HL-60 (cell line): ENCODE measurements around the gene CELF5.

Source experiments
- DNase-seq, 2 experiments: peaks; one replicate each; pipeline ENCODE4 v3.0.0-alpha.2; 2010 to 2020; ENCODE audit warnings: low read depth in 1 of 2, low spot score in 1 of 2
- H3K27ac ChIP-seq: fragments of 250-450 bp; sonication (Bioruptor Pico); replicated peaks from 2 replicates; pipeline ENCODE4 v1.5.1; 2020; ENCODE audit warnings: mild to moderate bottlenecking, moderate library complexity
- H3K27me3 ChIP-seq: fragments of 250-450 bp; sonication (Bioruptor Pico); 2 replicates; pipeline ENCODE4 v1.5.1; 2021; ENCODE audit warnings: mild to moderate bottlenecking, moderate library complexity; ENCODE audit not compliant: insufficient read depth, poor library complexity, severe bottlenecking
- H3K4me3 ChIP-seq: replicated peaks from 2 replicates; pipeline ENCODE4 v1.5.1; 2011; ENCODE audit warnings: mild to moderate bottlenecking, control low read depth, low read length; ENCODE audit not compliant: insufficient read depth
- GABPA ChIP-seq: IDR thresholded peaks from 2 replicates; pipeline ENCODE4 v1.6.1; 2012; ENCODE audit warnings: low read depth
- POLR2AphosphoS5 ChIP-seq: IDR thresholded peaks from 2 replicates; pipeline ENCODE4 v1.6.1; 2012; ENCODE audit warnings: low read depth
- REST ChIP-seq: IDR thresholded peaks from 2 replicates; pipeline ENCODE4 v1.6.1; 2012; ENCODE audit warnings: low read depth; ENCODE audit not compliant: insufficient replicate concordance
- SPI1 ChIP-seq: IDR thresholded peaks from 2 replicates; pipeline ENCODE4 v1.6.1; 2012; ENCODE audit warnings: low read depth, mild to moderate bottlenecking, borderline replicate concordance
- TF ChIP-seq, protein P1 (sequence below): IDR thresholded peaks from one replicate; pipeline ENCODE4 v1.5.1; 2011; ENCODE audit warnings: low read length, control low read depth, inconsistent platforms; ENCODE audit not compliant: insufficient read depth

The CELF5 gene

DNA sequence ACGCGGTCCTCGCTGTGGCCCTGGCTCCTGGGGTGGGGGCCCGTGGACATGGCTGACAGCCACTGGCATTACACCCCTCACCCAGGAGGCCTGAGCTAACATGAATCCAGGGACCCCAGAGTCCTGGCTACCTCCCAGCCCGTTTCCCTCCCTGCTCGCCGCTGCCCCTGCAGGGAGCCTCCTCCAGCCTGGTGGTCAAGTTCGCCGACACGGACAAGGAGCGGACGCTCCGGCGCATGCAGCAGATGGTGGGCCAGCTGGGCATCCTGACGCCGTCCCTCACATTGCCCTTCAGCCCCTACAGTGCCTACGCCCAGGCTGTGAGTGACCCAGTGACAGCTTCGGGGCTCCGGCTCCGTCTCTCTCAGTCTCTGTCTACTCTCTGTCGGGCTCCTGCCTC, 56.6 kb downstream of the CELF5 start:
- TF ChIP-seq, protein P1, sequence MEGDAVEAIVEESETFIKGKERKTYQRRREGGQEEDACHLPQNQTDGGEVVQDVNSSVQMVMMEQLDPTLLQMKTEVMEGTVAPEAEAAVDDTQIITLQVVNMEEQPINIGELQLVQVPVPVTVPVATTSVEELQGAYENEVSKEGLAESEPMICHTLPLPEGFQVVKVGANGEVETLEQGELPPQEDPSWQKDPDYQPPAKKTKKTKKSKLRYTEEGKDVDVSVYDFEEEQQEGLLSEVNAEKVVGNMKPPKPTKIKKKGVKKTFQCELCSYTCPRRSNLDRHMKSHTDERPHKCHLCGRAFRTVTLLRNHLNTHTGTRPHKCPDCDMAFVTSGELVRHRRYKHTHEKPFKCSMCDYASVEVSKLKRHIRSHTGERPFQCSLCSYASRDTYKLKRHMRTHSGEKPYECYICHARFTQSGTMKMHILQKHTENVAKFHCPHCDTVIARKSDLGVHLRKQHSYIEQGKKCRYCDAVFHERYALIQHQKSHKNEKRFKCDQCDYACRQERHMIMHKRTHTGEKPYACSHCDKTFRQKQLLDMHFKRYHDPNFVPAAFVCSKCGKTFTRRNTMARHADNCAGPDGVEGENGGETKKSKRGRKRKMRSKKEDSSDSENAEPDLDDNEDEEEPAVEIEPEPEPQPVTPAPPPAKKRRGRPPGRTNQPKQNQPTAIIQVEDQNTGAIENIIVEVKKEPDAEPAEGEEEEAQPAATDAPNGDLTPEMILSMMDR: no peak
- TF ChIP-seq POLR2AphosphoS5: no peak
- no peak for TF ChIP-seq SPI1
- TF ChIP-seq GABPA: no peak
- TF ChIP-seq REST: no peak
- no peak for DNase-seq
- peaks cover 20% of the 10 kb centered on the region for H3K27me3 ChIP-seq
- H3K27ac ChIP-seq: no peak overlapping the region
- H3K4me3 ChIP-seq: no peak overlapping the region

DNA sequence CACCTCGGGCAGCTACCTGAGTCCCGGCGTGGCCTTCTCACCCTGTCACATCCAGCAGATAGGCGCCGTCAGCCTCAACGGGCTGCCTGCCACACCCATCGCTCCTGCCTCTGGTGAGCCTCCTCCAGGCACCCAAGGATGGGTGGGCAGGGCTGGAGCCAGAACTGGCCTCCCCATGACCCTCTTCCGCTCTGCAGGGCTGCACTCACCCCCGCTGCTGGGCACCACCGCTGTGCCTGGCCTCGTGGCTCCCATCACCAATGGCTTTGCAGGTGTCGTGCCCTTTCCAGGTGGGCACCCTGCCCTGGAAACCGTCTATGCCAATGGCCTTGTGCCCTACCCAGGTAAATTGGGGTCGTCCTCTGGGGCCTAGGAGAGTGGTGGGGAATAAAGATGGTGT, 57.7 kb downstream of the CELF5 start:
- TF ChIP-seq POLR2AphosphoS5 (no peak), SPI1 (no peak), GABPA (no peak), REST (no peak)
- TF ChIP-seq, protein P1: no peak
- DNase-seq: no peak
- Histone ChIP-seq H3K27ac (no peak overlapping the region), H3K4me3 (no peak overlapping the region), H3K27me3 (peaks cover 20% of the 10 kb centered on the region)

- Histone ChIP-seq H3K4me3 (no peak overlapping the region), H3K27ac (no peak overlapping the region), H3K27me3 (peaks cover 17% of the 10 kb centered on the region)
- no peak for DNase-seq
- TF ChIP-seq POLR2AphosphoS5: no peak
- no peak for TF ChIP-seq SPI1
- no peak for TF ChIP-seq GABPA
- TF ChIP-seq REST: no peak
- TF ChIP-seq, protein P1: no peak
Observed at GRCh38 chr19:3282564-3282963, 58.1 kb downstream of the CELF5 start.
